ENCODE measurements around the gene BUB1B.

GRCh38 chr15:40121911-40122638, 38.8 kb upstream of the BUB1B start:
- no peak for TF ChIP-seq POLR2AphosphoS5 (IDR thresholded peaks at IDR 0.05)
- no peak for TF ChIP-seq POLR2A (IDR thresholded peaks at IDR 0.05)
- TF ChIP-seq CTCF (IDR thresholded peaks at IDR 0.05) = no peak
- TF ChIP-seq EP300 (IDR thresholded peaks at IDR 0.05) = no peak
